ENCODE results near the gene ESR1. TPM values are rescaled to one million over a fixed set of nuclear protein-coding genes. Genes with fewer than 3 reads are reported as not detected.

The ESR1 gene
- total RNA-seq, 1 experiment from 2014 or later: 0.98 TPM

DNA sequence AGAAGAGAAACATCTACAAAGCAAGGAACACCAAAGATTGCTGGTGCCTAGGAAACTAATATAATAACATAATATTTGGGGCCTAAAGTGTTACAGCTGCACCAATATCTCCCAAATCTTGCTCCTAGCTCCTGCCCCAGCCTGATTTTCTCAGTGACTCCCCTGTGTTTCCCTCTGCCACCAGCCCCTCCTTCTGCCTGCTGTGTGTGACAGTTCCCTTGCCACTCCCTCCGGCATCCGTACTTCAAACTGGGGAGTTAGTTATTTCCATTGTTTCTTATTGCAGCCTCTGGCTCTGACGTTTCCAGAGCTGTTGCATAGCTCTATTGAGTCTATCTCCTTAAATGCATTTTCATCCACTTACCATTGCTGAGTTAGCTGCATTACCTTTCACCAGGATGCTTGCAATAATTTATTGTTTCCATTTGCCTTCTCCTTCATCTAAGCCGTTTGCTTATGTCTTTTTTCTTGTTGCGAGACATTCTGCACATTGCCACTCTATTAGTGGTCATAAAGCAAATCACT is 43.1 kb downstream of the ESR1 start (continued):
- TF ChIP-seq TP53 (CRISPR knock-in tag; IDR thresholded peaks at IDR 0.05) (no peak), ETV6 (CRISPR knock-in tag; IDR thresholded peaks at IDR 0.05) (no peak), CREM (CRISPR knock-in tag; IDR thresholded peaks at IDR 0.05) (no peak)
- TF ChIP-seq, protein P1, sequence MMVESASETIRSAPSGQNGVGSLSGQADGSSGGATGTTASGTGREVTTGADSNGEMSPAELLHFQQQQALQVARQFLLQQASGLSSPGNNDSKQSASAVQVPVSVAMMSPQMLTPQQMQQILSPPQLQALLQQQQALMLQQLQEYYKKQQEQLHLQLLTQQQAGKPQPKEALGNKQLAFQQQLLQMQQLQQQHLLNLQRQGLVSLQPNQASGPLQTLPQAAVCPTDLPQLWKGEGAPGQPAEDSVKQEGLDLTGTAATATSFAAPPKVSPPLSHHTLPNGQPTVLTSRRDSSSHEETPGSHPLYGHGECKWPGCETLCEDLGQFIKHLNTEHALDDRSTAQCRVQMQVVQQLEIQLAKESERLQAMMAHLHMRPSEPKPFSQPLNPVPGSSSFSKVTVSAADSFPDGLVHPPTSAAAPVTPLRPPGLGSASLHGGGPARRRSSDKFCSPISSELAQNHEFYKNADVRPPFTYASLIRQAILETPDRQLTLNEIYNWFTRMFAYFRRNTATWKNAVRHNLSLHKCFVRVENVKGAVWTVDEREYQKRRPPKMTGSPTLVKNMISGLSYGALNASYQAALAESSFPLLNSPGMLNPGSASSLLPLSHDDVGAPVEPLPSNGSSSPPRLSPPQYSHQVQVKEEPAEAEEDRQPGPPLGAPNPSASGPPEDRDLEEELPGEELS (CRISPR knock-in tag; IDR thresholded peaks at IDR 0.05): no peak

DNA sequence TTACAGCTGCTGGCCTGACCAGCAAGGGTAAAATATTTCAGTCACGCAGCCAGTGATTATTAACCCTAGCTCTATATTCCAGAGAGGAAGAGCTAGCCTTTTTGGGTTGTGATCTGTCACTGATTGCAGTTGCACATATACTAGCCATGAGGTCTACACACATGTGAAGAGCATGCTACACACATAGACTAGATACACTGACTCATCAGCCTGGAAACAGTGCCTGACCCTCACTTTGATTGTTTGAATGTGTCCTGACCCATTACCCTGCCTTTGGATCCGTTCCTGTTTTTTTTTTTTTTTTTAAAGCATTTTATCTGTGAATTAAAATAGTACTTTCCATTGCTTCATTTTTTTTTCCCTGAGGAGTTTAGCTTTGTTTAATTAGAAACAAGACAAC is 50.8 kb downstream of the ESR1 start:
- POLR2A ChIA-PET: no interaction called here
- ATAC-seq: no peak

More for the DNA sequence above, 50.8 kb downstream of the ESR1 start:
- Mint-ChIP-seq H3K9me3 (no peaks in the 10 kb centered on the region), H3K27me3 (ENCODE audit: low read depth) (no peaks in the 10 kb centered on the region; the same call in 1 of the 2 replicates), H3K27ac (no peak overlapping the region), H3K4me1 (no peaks in the 10 kb centered on the region), H3K36me3 (no peaks in the 10 kb centered on the region), H3K4me3 (no peak overlapping the region)
- TF ChIP-seq, protein P2, sequence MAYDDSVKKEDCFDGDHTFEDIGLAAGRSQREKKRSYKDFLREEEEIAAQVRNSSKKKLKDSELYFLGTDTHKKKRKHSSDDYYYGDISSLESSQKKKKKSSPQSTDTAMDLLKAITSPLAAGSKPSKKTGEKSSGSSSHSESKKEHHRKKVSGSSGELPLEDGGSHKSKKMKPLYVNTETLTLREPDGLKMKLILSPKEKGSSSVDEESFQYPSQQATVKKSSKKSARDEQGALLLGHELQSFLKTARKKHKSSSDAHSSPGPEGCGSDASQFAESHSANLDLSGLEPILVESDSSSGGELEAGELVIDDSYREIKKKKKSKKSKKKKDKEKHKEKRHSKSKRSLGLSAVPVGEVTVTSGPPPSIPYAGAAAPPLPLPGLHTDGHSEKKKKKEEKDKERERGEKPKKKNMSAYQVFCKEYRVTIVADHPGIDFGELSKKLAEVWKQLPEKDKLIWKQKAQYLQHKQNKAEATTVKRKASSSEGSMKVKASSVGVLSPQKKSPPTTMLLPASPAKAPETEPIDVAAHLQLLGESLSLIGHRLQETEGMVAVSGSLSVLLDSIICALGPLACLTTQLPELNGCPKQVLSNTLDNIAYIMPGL (CRISPR knock-in tag; IDR thresholded peaks at IDR 0.05): no peak
- TF ChIP-seq FOXP1 (CRISPR knock-in tag; IDR thresholded peaks at IDR 0.05; ENCODE audit: borderline replicate concordance): no peak
- TF ChIP-seq, protein P3, sequence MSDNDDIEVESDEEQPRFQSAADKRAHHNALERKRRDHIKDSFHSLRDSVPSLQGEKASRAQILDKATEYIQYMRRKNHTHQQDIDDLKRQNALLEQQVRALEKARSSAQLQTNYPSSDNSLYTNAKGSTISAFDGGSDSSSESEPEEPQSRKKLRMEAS (CRISPR knock-in tag; IDR thresholded peaks at IDR 0.05): no peak
- TF ChIP-seq, protein P4, sequence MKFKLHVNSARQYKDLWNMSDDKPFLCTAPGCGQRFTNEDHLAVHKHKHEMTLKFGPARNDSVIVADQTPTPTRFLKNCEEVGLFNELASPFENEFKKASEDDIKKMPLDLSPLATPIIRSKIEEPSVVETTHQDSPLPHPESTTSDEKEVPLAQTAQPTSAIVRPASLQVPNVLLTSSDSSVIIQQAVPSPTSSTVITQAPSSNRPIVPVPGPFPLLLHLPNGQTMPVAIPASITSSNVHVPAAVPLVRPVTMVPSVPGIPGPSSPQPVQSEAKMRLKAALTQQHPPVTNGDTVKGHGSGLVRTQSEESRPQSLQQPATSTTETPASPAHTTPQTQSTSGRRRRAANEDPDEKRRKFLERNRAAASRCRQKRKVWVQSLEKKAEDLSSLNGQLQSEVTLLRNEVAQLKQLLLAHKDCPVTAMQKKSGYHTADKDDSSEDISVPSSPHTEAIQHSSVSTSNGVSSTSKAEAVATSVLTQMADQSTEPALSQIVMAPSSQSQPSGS (CRISPR knock-in tag; IDR thresholded peaks at IDR 0.05; ENCODE audit: borderline replicate concordance, low read depth): no peak
- TF ChIP-seq, protein P5, sequence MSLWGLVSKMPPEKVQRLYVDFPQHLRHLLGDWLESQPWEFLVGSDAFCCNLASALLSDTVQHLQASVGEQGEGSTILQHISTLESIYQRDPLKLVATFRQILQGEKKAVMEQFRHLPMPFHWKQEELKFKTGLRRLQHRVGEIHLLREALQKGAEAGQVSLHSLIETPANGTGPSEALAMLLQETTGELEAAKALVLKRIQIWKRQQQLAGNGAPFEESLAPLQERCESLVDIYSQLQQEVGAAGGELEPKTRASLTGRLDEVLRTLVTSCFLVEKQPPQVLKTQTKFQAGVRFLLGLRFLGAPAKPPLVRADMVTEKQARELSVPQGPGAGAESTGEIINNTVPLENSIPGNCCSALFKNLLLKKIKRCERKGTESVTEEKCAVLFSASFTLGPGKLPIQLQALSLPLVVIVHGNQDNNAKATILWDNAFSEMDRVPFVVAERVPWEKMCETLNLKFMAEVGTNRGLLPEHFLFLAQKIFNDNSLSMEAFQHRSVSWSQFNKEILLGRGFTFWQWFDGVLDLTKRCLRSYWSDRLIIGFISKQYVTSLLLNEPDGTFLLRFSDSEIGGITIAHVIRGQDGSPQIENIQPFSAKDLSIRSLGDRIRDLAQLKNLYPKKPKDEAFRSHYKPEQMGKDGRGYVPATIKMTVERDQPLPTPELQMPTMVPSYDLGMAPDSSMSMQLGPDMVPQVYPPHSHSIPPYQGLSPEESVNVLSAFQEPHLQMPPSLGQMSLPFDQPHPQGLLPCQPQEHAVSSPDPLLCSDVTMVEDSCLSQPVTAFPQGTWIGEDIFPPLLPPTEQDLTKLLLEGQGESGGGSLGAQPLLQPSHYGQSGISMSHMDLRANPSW (CRISPR knock-in tag; conservative IDR thresholded peaks at IDR 0.05; ENCODE audit: low read depth): no peak
- TF ChIP-seq JUN (CRISPR knock-in tag; IDR thresholded peaks at IDR 0.05): no peak
- no peak for TF ChIP-seq ETV6 (CRISPR knock-in tag; IDR thresholded peaks at IDR 0.05)
- TF ChIP-seq NR3C1 (CRISPR knock-in tag; conservative IDR thresholded peaks at IDR 0.05; ENCODE audit: low read depth): no peak
- TF ChIP-seq, protein P6, sequence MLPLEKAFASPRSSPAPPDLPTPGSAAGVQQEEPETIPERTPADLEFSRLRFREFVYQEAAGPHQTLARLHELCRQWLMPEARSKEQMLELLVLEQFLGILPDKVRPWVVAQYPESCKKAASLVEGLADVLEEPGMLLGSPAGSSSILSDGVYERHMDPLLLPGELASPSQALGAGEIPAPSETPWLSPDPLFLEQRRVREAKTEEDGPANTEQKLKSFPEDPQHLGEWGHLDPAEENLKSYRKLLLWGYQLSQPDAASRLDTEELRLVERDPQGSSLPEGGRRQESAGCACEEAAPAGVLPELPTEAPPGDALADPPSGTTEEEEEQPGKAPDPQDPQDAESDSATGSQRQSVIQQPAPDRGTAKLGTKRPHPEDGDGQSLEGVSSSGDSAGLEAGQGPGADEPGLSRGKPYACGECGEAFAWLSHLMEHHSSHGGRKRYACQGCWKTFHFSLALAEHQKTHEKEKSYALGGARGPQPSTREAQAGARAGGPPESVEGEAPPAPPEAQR (CRISPR knock-in tag; IDR thresholded peaks at IDR 0.05): no peak
- no peak for TF ChIP-seq NFATC4 (CRISPR knock-in tag; IDR thresholded peaks at IDR 0.05)
- no peak for DNase-seq (ENCODE audit: low spot score)
- CTCF ChIA-PET: no interaction called here
